Measurements from ENCODE around the gene ESR2. TPM values are rescaled to one million over a fixed set of nuclear protein-coding genes. Genes with fewer than 3 reads are reported as not detected.
"Not testable (repeated sequence)": the region's sequence is repeated elsewhere in the genome, so short reads cannot be mapped to it uniquely, and the experiment has no call there.

Gene ESR2
- total RNA-seq, 1 experiment from 2014 or later = 0.03 TPM

- in situ Hi-C loops (cut with HindIII; ENCODE audit: low pct_unique_long_range_greater_than_20kb, low sequenced_read_pairs) = no loop called here
Observed at GRCh38 chr14:64213086-64213485, 81.1 kb downstream of the ESR2 start.

GRCh38 chr14:64212666-64213065 is 81.5 kb downstream of the ESR2 start:
- in situ Hi-C loops (cut with HindIII; ENCODE audit: low pct_unique_long_range_greater_than_20kb, low sequenced_read_pairs) = no loop called here
- DNase-seq (ENCODE audit: low read depth, low spot score) = no peak

More at GRCh38 chr14:64213086-64213485, 81.1 kb downstream of the ESR2 start:
- no peak for DNase-seq (ENCODE audit: low read depth, low spot score)

DNA sequence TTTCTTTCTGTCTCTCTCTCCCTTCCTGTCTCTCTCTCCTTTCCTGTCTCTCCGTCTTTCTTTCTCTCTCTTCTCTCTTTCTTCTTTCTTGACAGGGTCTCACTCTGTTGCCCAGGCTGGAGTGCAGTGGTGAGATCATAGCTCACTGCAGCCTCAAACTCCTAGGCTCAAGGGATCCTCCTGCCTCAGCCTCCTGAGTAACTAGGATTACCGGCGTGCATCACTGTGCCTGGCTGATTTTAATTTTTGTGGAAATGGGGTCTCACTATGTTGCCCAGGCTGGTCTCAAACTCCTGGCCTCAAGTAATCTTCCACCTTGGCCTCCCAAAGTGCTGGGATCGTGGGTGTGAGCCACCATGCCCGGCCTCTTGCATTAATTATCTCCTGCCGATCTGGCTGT is 83.3 kb downstream of the ESR2 start:
- in situ Hi-C loops (cut with HindIII; ENCODE audit: low pct_unique_long_range_greater_than_20kb, low sequenced_read_pairs) = not testable (repeated sequence)

DNA sequence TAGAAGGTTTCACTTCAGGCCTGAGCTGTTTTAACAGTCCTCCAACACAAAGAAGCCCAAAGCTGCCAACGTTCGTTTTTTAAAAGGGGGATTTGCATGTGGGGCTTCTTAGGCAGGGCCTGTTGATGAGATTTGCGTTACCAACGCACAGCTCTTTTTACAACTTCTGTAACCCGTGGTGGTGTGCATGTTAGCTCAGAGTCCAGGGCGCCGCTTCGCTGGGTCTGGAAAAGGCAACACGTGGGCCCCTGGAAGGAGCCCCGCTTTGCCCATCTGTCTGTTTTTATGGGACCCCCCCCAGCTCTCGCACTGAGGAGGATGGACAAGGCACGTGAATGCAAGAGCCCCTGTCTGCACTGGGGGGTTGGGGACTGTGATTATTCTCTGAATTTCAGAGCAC is 84.0 kb downstream of the ESR2 start:
- no peak for DNase-seq (ENCODE audit: low read depth, low spot score)
- in situ Hi-C loops (cut with HindIII; ENCODE audit: low pct_unique_long_range_greater_than_20kb, low sequenced_read_pairs) = no loop called here

More for the DNA sequence above, 83.3 kb downstream of the ESR2 start:
- not testable (repeated sequence) for DNase-seq (ENCODE audit: low read depth, low spot score)

DNA sequence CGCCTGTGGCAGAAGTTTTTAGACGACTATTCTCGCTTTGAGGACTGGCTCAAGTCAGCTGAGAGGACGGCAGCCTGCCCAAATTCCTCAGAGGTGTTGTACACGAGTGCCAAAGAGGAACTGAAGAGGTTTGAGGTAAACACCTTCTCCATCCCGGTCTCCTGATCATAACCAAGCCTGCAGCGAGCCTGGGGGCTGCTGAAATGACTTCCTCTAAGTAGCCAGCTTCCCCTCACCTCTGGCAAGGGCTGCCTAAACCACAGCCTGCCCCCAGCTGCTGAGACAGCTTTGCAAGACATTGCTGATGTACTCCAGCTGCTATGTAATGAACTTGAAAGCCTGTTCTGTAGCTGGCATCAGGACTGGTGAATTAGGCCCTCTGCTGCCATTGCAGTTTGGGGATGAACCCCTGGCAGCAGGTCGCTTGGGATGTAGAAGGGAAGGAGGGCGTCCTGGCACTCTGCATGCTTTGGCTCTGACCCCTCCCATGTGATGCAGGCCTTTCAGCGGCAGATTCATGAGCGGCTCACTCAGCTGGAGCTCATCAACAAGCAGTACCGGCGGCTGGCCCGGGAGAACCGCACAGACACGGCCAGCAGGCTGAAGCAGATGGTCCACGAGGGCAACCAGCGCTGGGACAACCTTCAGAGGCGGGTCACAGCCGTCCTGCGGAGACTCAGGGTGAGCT is 84.6 kb downstream of the ESR2 start:
- in situ Hi-C loops (cut with HindIII; ENCODE audit: low pct_unique_long_range_greater_than_20kb, low sequenced_read_pairs) = no loop called here
- DNase-seq (ENCODE audit: low read depth, low spot score) = no peak

DNA sequence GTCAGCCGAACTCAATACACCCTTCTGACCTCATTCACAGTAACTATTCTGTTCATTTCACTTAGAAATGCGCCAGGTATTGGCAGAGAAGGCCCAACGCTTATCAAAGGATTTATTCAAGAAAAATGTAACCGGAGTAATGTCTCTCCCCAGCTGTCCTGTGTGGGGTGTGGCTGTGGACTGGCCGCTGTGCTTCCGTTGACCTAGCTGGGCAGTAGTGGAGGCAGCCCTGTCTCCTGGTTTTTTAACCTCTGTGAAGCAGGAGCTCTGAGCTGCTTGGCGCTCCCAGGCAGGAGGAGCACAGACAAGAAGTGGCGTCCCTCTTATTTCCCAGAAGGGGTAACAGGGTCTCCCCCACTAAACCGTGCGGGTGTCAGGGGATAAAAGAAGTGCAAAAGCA is 85.2 kb downstream of the ESR2 start:
- no peak for DNase-seq (ENCODE audit: low read depth, low spot score)

DNA sequence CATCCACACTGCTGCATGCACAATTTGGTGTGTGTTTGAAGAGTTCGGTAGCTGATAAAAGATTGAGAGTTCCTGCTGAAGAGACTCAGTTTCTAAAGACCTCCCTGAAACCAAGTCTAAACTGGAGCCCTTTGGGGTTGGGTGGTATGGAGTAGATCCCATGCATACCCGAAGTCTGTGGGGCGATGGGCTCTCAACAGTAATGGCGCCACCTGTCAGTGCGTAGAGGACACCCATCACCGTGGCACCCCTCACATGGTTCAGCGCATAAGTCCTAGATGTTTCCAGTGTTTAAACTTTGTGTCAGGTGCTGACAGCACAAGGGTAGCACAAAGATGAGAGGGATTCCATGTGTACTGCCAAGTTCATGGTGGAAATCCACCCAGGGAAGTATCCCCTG is 85.9 kb downstream of the ESR2 start:
- DNase-seq (ENCODE audit: low read depth, low spot score) = no peak
- in situ Hi-C loops (cut with HindIII; ENCODE audit: low pct_unique_long_range_greater_than_20kb, low sequenced_read_pairs) = no loop called here

More for the DNA sequence above, 85.2 kb downstream of the ESR2 start:
- in situ Hi-C loops (cut with HindIII; ENCODE audit: low pct_unique_long_range_greater_than_20kb, low sequenced_read_pairs) = no loop called here

- no peak for DNase-seq (ENCODE audit: low read depth, low spot score)
- in situ Hi-C loops (cut with HindIII; ENCODE audit: low pct_unique_long_range_greater_than_20kb, low sequenced_read_pairs) = no loop called here
Observed at GRCh38 chr14:64203366-64204006, 90.7 kb downstream of the ESR2 start.

DNA sequence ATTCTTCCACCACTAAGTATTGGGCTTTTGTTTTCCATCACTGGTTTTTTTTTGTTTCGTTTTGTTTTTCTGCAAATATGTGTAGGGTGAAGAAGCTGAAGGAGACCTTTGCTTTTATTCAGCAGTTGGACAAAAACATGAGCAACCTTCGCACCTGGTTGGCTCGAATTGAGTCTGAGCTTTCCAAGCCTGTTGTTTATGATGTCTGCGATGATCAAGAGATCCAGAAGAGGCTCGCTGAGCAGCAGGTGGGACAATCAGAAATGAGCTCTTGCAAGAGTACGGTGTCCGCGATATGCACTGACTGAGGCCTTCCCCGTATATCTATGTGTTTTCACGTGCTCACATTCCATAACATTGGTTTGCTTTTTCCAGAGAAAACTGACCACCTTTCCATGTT is 91.5 kb downstream of the ESR2 start:
- no peak for DNase-seq (ENCODE audit: low read depth, low spot score)
- in situ Hi-C loops (cut with HindIII; ENCODE audit: low pct_unique_long_range_greater_than_20kb, low sequenced_read_pairs) = no loop called here

DNA sequence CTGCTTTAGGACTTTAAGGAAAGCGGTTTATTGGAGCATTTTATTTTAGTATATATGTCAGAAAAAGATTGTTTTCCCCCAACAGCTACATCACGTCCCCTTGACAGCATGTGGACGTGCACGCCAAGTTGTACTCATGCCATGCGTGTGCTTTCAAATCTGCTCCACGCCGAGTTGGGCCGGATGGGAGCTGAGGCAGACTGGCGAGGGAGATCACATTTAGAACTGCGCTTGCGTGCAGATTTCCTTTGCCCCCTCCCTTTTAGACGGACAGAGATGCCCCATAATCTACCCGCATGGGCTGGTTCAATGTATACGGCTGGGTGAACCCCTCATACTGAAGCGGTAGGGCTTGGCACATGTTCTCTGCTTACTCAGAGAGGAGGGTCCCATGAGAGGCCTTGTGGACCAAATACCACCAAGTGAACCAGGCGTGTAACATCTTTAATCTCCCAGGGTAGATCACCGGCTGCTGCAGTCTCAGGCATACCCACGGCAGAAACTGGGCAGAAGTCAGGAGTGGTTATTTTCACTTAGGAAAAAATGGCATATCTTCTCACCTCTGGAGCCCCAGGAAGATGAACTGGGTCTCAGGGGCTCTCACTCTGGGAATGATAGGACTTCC is 92.1 kb downstream of the ESR2 start:
- in situ Hi-C loops (cut with HindIII; ENCODE audit: low pct_unique_long_range_greater_than_20kb, low sequenced_read_pairs) = no loop called here
- no peak for DNase-seq (ENCODE audit: low read depth, low spot score)

DNA sequence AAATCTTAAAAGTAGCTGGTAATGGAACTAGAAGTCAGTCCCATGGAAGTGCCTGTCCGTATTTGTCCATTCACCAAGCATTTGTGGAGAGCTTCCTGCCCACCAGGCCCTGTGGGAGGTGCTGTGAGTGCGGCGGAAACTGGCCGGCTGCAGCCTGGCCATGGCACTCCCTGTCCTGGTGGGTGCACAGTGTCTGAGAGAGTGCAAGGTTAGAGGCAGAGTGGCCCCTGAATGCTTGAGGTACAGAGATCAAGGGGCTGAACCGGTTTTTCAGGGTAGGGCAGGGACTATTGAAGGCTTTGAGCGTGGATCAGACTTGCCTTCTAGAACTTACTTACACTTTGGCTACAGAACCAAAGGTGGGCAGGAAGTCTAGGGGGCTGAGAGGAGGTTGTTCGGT is 92.9 kb downstream of the ESR2 start:
- DNase-seq (ENCODE audit: low read depth, low spot score) = no peak
- in situ Hi-C loops (cut with HindIII; ENCODE audit: low pct_unique_long_range_greater_than_20kb, low sequenced_read_pairs) = no loop called here

GRCh38 chr14:64200170-64200569 is 94.0 kb downstream of the ESR2 start:
- in situ Hi-C loops (cut with HindIII; ENCODE audit: low pct_unique_long_range_greater_than_20kb, low sequenced_read_pairs) = no loop called here
- DNase-seq (ENCODE audit: low read depth, low spot score) = peak; percentile 21

- in situ Hi-C loops (cut with HindIII; ENCODE audit: low pct_unique_long_range_greater_than_20kb, low sequenced_read_pairs) = no loop called here
- DNase-seq (ENCODE audit: low read depth, low spot score) = no peak
Observed at GRCh38 chr14:64198486-64198885, 95.7 kb downstream of the ESR2 start.

GRCh38 chr14:64197996-64198395 is 96.2 kb downstream of the ESR2 start:
- DNase-seq (ENCODE audit: low read depth, low spot score) = no peak
- in situ Hi-C loops (cut with HindIII; ENCODE audit: low pct_unique_long_range_greater_than_20kb, low sequenced_read_pairs) = no loop called here

DNA sequence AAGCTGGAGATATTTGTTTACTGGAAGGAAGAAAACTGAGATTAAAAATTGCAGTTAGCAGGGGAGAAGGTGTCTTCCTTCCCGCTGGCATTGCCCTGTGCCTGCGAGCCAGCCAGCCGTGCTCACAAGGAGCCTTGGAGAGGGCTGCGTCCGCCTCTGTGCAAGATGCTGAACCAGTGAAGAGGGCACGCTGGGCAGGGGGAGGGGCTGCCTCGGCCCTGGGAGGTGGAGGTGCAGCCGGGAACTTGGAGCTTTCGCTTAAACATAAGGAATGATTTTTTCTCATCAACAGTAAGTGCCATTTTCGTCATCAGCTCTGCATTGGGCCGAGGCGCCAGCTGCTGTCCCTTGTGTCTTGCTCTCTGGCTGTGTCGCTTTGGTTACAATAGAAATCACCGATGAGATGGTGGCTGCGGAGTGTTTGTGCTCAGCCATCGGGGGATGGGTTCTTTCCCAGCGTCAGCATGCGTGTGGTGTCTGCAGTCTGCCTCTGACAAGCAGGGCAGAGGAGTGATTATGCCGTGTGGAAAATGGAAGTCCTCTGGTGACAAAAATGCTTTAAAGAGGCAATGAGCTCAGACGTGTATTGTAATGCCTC is 97.3 kb downstream of the ESR2 start:
- in situ Hi-C loops (cut with HindIII; ENCODE audit: low pct_unique_long_range_greater_than_20kb, low sequenced_read_pairs) = no loop called here
- DNase-seq (ENCODE audit: low read depth, low spot score) = peak; percentile 58

DNA sequence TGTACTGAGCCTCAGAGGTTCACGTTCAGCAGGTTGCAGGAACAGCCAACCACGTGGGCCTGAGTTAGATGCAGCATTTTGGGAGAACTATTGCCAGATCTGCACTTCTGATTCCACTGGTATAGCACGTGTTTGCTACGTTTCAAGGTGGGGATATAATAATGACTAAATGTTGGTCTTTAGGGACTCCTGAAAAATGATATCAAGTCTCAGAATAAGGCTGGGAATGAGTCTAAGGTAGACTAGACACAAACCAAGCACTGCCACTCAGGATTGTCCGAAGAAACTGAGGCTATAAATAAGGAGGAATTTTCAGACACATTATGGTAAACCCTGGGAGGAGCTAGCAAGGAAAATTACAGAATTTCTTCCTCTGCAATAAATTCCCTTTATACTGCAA is 98.1 kb downstream of the ESR2 start:
- in situ Hi-C loops (cut with HindIII; ENCODE audit: low pct_unique_long_range_greater_than_20kb, low sequenced_read_pairs) = no loop called here

DNA sequence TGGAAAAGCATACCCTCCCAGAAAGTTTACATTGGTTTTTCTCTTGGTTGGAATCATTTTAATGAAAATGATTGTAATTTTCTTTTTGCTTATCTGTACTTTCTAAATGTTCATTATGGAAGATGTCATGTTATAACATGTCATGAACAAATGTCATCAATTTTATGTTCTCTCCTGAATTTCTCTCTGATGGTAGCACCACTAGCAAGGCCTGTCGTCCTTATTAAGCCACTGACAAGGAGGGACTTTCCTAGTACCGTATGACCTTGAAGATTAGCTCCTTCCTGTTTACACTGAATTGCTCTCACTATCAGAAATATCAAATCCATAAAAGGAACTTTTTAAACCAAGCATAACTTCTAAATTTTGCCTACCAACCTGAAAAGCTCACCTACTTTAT is 99.0 kb downstream of the ESR2 start:
- in situ Hi-C loops (cut with HindIII; ENCODE audit: low pct_unique_long_range_greater_than_20kb, low sequenced_read_pairs) = no loop called here
- DNase-seq (ENCODE audit: low read depth, low spot score) = no peak

More for the DNA sequence above, 98.1 kb downstream of the ESR2 start:
- no peak for DNase-seq (ENCODE audit: low read depth, low spot score)

GRCh38 chr14:64194404-64194803 is 99.8 kb downstream of the ESR2 start:
- in situ Hi-C loops (cut with HindIII; ENCODE audit: low pct_unique_long_range_greater_than_20kb, low sequenced_read_pairs) = no loop called here

More at GRCh38 chr14:64194404-64194803, 99.8 kb downstream of the ESR2 start:
- DNase-seq (ENCODE audit: low read depth, low spot score) = no peak

Measured in SK-MEL-5 (cell line).